Chondrocyte (in vitro differentiated cells): ENCODE measurements around the gene PMEL. TPM values are rescaled to one million over a fixed set of nuclear protein-coding genes. Genes with fewer than 3 reads are reported as not detected.

Experiments
- DNase-seq: peaks from one replicate; pipeline ENCODE4 v3.0.0; 2021; ENCODE audit warnings: mixed read lengths, low spot score
- H3K27ac Mint-ChIP-seq: one replicate; pipeline ENCODE4 v1.8.0; 2021; ENCODE audit warnings: mild to moderate bottlenecking, moderate library complexity, mixed read lengths; ENCODE audit not compliant: unreplicated experiment
- H3K27me3 Mint-ChIP-seq: 2 replicates; pipeline ENCODE4 v1.8.0; 2021; ENCODE audit warnings: low read depth, mixed read lengths
- H3K36me3 Mint-ChIP-seq: 2 replicates; pipeline ENCODE4 v1.8.0; 2021; ENCODE audit warnings: low read depth, mixed read lengths
- H3K4me1 Mint-ChIP-seq: 2 replicates; pipeline ENCODE4 v1.8.0; 2021; ENCODE audit warnings: low read depth, mild to moderate bottlenecking, mixed read lengths
- H3K4me3 Mint-ChIP-seq: one replicate; pipeline ENCODE4 v1.8.0; 2021; ENCODE audit warnings: mild to moderate bottlenecking, moderate library complexity, mixed read lengths; ENCODE audit not compliant: unreplicated experiment
- H3K9me3 Mint-ChIP-seq: 2 replicates; pipeline ENCODE4 v1.8.0; 2021; ENCODE audit warnings: low read depth, mixed read lengths
- total RNA-seq: library from RNA; stranded (reverse); gene quantifications from 3 replicates; pipeline ENCODE4 v1.2.1, GENCODE V29; 2021
- TF ChIP-seq, protein P1 (sequence below): fragments of 200-600 bp; sonication (generic); IDR thresholded peaks from 2 replicates; pipeline ENCODE4 v1.5.0; 2021; ENCODE audit warnings: antibody characterized with exemption, mild to moderate bottlenecking, moderate library complexity

The PMEL gene
- total RNA-seq, 1 donor from 2014 or later = 0.45 TPM

GRCh38 chr12:55965240-55965639, 602 bp downstream of the PMEL start:
- no peak overlapping the region for H3K4me3 Mint-ChIP-seq
- H3K9me3 Mint-ChIP-seq = no peaks in the 10 kb centered on the region
- no peak for DNase-seq
- peaks cover 24% of the 10 kb centered on the region for H3K4me1 Mint-ChIP-seq
- H3K36me3 Mint-ChIP-seq = no peaks in the 10 kb centered on the region
- TF ChIP-seq, protein P1, sequence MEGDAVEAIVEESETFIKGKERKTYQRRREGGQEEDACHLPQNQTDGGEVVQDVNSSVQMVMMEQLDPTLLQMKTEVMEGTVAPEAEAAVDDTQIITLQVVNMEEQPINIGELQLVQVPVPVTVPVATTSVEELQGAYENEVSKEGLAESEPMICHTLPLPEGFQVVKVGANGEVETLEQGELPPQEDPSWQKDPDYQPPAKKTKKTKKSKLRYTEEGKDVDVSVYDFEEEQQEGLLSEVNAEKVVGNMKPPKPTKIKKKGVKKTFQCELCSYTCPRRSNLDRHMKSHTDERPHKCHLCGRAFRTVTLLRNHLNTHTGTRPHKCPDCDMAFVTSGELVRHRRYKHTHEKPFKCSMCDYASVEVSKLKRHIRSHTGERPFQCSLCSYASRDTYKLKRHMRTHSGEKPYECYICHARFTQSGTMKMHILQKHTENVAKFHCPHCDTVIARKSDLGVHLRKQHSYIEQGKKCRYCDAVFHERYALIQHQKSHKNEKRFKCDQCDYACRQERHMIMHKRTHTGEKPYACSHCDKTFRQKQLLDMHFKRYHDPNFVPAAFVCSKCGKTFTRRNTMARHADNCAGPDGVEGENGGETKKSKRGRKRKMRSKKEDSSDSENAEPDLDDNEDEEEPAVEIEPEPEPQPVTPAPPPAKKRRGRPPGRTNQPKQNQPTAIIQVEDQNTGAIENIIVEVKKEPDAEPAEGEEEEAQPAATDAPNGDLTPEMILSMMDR = no peak
- no peaks in the 10 kb centered on the region for H3K27me3 Mint-ChIP-seq
- H3K27ac Mint-ChIP-seq = no peak overlapping the region

DNA sequence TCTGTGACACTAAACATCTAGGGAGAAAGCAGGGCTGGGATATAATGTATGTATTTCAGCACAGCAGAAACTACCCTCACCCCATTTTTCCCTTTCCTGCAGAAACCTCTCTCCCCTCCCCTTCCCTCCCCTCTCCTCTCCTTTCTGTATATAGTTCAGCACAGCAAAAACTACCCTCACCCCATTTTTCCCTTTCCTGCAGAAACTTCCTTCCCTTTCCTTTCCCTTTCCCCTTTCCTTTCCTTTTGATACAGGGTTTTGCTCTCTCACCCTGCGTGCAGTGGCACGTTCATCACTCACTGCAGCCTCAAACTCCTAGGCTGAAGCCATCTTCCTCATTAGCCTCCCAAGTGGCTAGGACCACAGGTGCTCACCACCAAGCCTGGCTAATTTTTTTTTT, 2.1 kb downstream of the PMEL start:
- no peak overlapping the region for H3K4me3 Mint-ChIP-seq
- TF ChIP-seq, protein P1 = no peak
- no peaks in the 10 kb centered on the region for H3K27me3 Mint-ChIP-seq
- DNase-seq = no peak
- no peak overlapping the region for H3K27ac Mint-ChIP-seq
- H3K36me3 Mint-ChIP-seq = no peaks in the 10 kb centered on the region
- peaks cover 24% of the 10 kb centered on the region for H3K4me1 Mint-ChIP-seq
- no peaks in the 10 kb centered on the region for H3K9me3 Mint-ChIP-seq

DNA sequence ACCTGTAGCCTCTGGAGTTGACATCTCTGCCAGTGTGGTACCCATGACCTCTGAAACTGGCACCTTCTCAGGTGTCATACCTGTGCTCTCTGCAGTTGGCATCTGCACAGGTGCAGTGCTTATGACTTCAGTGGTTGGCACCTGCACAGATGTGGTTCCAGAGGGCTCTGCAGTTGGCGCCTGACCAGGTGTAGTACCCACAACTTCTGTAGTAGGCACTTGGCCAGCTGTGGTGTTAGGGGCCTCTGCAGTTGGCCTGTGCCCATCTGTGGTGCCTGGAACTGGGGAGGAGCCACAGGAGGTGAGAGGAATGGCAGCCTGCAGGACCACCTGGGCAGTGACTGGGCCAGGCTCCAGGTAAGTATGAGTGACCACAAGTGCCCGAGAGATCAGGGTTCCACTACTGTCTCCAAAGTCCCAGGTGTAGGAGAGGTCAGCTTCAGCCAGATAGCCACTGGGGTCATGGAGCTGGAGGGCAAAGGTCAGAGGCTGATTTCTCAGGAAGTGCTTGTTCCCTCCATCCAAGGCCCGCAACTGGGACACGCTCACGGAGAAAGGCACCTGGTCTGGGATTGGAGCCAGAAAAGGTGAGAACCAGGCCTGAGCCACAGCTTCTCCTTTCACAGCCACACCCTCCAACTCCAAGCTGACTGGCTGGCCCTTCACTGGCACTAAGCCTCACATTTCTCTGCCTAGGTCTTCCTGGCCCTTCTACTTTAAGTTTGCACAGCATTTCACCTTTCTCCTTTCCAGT, 8.6 kb downstream of the PMEL start:
- H3K27me3 Mint-ChIP-seq = no peaks in the 10 kb centered on the region
- H3K9me3 Mint-ChIP-seq = no peaks in the 10 kb centered on the region
- H3K4me1 Mint-ChIP-seq = peaks cover 3% of the 10 kb centered on the region
- no peak for DNase-seq
- H3K36me3 Mint-ChIP-seq = peaks cover 11% of the 10 kb centered on the region
- TF ChIP-seq, protein P1 = no peak
- no peak overlapping the region for H3K27ac Mint-ChIP-seq
- no peak overlapping the region for H3K4me3 Mint-ChIP-seq

DNA sequence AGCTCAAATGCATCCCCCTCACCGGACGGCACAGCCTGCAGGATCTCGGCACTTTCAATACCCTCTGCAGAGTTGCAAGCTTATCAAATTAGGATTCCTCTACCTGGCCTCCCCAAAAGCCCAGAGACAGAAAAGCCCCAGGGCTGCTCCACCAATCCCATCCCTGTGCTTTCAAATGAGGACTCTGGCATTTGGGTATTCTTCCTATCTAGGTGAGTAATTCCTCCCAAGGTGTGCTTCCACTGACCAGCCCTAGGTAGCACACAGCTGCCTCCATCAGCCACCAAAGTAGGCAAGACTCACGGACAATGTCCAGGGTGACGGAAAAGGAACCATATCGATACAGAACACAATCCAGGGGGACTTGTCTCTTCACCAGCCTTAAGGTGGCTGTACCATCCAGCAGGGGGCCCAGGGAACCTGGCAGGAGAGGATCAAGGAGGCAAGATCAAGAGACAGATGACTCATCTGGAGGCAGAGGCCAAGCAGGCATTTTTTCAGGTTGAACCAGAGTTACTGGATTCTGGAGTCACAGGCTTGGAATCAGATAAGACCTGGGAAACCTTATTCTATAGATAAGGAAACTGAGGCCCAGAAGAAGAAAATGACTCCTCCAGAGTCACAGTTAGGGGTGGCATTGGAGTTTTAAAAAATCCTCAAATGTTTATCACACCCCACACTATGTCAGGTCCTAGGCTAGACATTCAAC, 9.9 kb downstream of the PMEL start:
- Mint-ChIP-seq H3K9me3 (no peaks in the 10 kb centered on the region), H3K36me3 (peaks cover 22% of the 10 kb centered on the region), H3K4me3 (no peak overlapping the region), H3K27ac (no peak overlapping the region), H3K4me1 (peaks cover 3% of the 10 kb centered on the region), H3K27me3 (no peaks in the 10 kb centered on the region)
- DNase-seq = no peak
- TF ChIP-seq, protein P1 = peak; percentile 48

DNA sequence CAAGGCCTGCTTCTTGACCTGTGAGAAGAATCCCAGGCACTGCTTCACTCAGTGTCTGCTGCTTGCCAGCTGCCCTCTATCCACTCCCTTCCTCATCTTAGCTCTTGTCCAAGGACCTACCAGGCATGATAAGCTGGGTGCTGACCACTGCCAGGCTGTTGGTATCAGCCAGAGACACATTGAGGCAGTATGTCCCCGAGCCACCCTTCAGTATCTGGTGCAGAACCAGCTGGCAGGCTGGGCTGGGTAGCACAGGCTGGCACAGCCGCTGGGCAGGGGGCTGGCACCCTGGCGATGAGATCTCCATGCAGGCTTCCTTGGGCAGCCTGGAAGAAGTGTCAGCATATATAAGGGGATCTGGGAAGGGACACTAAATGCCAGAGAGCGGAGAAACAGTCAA, 10.5 kb downstream of the PMEL start:
- Mint-ChIP-seq H3K4me3 (no peak overlapping the region), H3K4me1 (peaks cover 3% of the 10 kb centered on the region), H3K27me3 (no peaks in the 10 kb centered on the region), H3K9me3 (no peaks in the 10 kb centered on the region), H3K27ac (no peak overlapping the region), H3K36me3 (peaks cover 22% of the 10 kb centered on the region)
- TF ChIP-seq, protein P1 = no peak
- DNase-seq = no peak
